Epithelial cell of proximal tubule (primary cell): Measurements from ENCODE around the gene DPEP3. TPM values are rescaled to one million over a fixed set of nuclear protein-coding genes. Genes with fewer than 3 reads are reported as not detected.

Experiments
- DNase-seq: peaks from one replicate; pipeline ENCODE4 v3.0.0-alpha.2; 2011; ENCODE audit warnings: low read depth
- H3K4me3 ChIP-seq: 2 replicates; pipeline ENCODE4 v1.5.1; 2011; ENCODE audit warnings: low read depth, mild to moderate bottlenecking, low read length
- CTCF ChIP-seq: conservative IDR thresholded peaks from 2 replicates; pipeline ENCODE4 v1.5.1; 2012; ENCODE audit warnings: low read depth, mild to moderate bottlenecking, low read length
- total RNA-seq: library from RNA; depleted of rRNA; stranded (reverse); fragments of >200 nt; gene quantifications from 2 replicates; pipeline ENCODE4 v1.2.3, GENCODE V29; 2015

Gene DPEP3
- total RNA-seq, 1 donor from 2014 or later: not detected

- no peak for TF ChIP-seq CTCF
- H3K4me3 ChIP-seq: no peak overlapping the region
- no peak for DNase-seq
These were observed 12.4 kb upstream of the DPEP3 start for GRCh38 chr16:67992661-67993206.

- TF ChIP-seq CTCF: no peak
- H3K4me3 ChIP-seq: no peak overlapping the region
- DNase-seq: no peak
These were observed 9.7 kb upstream of the DPEP3 start for GRCh38 chr16:67990018-67990386.

- H3K4me3 ChIP-seq: no peak overlapping the region
- no peak for TF ChIP-seq CTCF
- DNase-seq: no peak
These were observed 9.2 kb upstream of the DPEP3 start for GRCh38 chr16:67989322-67990017.

GRCh38 chr16:67988675-67989074 lies 8.4 kb upstream of the DPEP3 start:
- no peak for DNase-seq
- no peak overlapping the region for H3K4me3 ChIP-seq
- TF ChIP-seq CTCF: no peak

- H3K4me3 ChIP-seq: no peak overlapping the region
- no peak for DNase-seq
- no peak for TF ChIP-seq CTCF
These were observed 7.3 kb upstream of the DPEP3 start for GRCh38 chr16:67987460-67988160.

- DNase-seq: no peak
- TF ChIP-seq CTCF: no peak
- H3K4me3 ChIP-seq: no peak overlapping the region
These were observed 6.7 kb upstream of the DPEP3 start for GRCh38 chr16:67986949-67987348.
